KMS-11 (cell line): Measurements from ENCODE around the gene SLC20A1.
A peak's percentile ranks its signal among the peaks of the same experiment; 100 is the strongest.

Experiments
- H2AFZ ChIP-seq: fragments of 200-600 bp; sonication (generic); 2 replicates; pipeline ENCODE4 v1.6.1; 2016; ENCODE audit warnings: antibody characterized with exemption, mixed run types, low read depth
- H3K27ac ChIP-seq: fragments of 200-600 bp; sonication (generic); 2 replicates; pipeline ENCODE4 v1.6.1; 2016; ENCODE audit warnings: mild to moderate bottlenecking, mixed run types
- H3K27me3 ChIP-seq: fragments of 200-600 bp; sonication (generic); 2 replicates; pipeline ENCODE4 v1.6.1; 2017; ENCODE audit warnings: mild to moderate bottlenecking, low read depth, mixed run types, moderate library complexity; ENCODE audit not compliant: insufficient read depth
- H3K36me3 ChIP-seq: fragments of 200-600 bp; sonication (generic); 2 replicates; pipeline ENCODE4 v1.6.1; 2017; ENCODE audit warnings: mild to moderate bottlenecking, mixed run types; ENCODE audit not compliant: insufficient read depth
- H3K4me1 ChIP-seq: fragments of 200-600 bp; sonication (generic); 2 replicates; pipeline ENCODE4 v1.6.1; 2016; ENCODE audit warnings: mild to moderate bottlenecking, low read depth, mixed run types; ENCODE audit not compliant: poor library complexity, severe bottlenecking
- H3K4me2 ChIP-seq: fragments of 200-600 bp; sonication (generic); 2 replicates; pipeline ENCODE4 v1.7.0; 2016; ENCODE audit warnings: mild to moderate bottlenecking, mixed run types
- H3K4me3 ChIP-seq: fragments of 200-600 bp; sonication (generic); IDR thresholded peaks from 2 replicates; pipeline ENCODE4 v1.6.1; 2017; ENCODE audit warnings: low read depth, low read length, mixed read lengths; ENCODE audit not compliant: insufficient read depth
- H3K79me2 ChIP-seq: fragments of 200-600 bp; sonication (generic); 2 replicates; pipeline ENCODE4 v1.6.1; 2016; ENCODE audit warnings: low read depth, mixed run types; ENCODE audit not compliant: insufficient read depth
- H3K9ac ChIP-seq: fragments of 200-600 bp; sonication (generic); 2 replicates; pipeline ENCODE4 v1.6.1; 2016; ENCODE audit warnings: mild to moderate bottlenecking, mixed run types
- H4K20me1 ChIP-seq: fragments of 200-600 bp; sonication (generic); 2 replicates; pipeline ENCODE4 v1.6.1; 2016; ENCODE audit warnings: mild to moderate bottlenecking, mixed run types; ENCODE audit not compliant: insufficient read depth
- TF ChIP-seq, protein P1 (sequence below): fragments of 200-600 bp; sonication (generic); conservative IDR thresholded peaks from 2 replicates; pipeline ENCODE4 v1.6.1; 2017; ENCODE audit warnings: low read depth, mild to moderate bottlenecking, antibody characterized with exemption, low read length, moderate library complexity, mixed read lengths

The SLC20A1 gene

DNA sequence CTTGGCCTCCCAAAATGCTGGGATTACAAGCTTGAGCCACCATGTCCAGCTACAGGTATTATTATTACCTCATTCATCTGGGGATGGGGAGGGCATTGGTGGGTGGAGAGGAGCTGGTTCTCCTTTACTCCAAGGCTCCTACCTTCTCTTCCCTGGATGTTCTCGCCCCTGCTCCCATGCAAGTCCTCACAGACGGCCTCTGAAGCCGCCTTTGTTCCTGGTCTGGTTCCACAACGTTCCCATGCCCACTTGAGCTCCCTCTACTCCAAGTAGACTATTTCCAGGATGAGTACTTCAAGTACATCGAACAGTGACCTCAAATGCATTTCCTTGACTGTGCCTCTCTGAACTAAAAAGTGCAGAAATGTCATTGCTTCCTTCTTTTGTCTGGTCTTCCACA lies 3.2 kb upstream of the SLC20A1 start:
- Histone ChIP-seq H3K79me2 (peaks cover 9% of the 10 kb centered on the region; the same call in 1 of the 2 replicates), H2AFZ (no peak overlapping the region), H3K4me3 (no peak overlapping the region), H3K4me1 (peaks cover 15% of the 10 kb centered on the region), H3K4me2 (no peak overlapping the region), H3K9ac (no peak overlapping the region), H3K27ac (no peak overlapping the region), H3K27me3 (peaks cover 4% of the 10 kb centered on the region; the same call in 1 of the 2 replicates), H4K20me1 (no peaks in the 10 kb centered on the region), H3K36me3 (no peaks in the 10 kb centered on the region)
- TF ChIP-seq, protein P1, sequence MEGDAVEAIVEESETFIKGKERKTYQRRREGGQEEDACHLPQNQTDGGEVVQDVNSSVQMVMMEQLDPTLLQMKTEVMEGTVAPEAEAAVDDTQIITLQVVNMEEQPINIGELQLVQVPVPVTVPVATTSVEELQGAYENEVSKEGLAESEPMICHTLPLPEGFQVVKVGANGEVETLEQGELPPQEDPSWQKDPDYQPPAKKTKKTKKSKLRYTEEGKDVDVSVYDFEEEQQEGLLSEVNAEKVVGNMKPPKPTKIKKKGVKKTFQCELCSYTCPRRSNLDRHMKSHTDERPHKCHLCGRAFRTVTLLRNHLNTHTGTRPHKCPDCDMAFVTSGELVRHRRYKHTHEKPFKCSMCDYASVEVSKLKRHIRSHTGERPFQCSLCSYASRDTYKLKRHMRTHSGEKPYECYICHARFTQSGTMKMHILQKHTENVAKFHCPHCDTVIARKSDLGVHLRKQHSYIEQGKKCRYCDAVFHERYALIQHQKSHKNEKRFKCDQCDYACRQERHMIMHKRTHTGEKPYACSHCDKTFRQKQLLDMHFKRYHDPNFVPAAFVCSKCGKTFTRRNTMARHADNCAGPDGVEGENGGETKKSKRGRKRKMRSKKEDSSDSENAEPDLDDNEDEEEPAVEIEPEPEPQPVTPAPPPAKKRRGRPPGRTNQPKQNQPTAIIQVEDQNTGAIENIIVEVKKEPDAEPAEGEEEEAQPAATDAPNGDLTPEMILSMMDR: no peak

DNA sequence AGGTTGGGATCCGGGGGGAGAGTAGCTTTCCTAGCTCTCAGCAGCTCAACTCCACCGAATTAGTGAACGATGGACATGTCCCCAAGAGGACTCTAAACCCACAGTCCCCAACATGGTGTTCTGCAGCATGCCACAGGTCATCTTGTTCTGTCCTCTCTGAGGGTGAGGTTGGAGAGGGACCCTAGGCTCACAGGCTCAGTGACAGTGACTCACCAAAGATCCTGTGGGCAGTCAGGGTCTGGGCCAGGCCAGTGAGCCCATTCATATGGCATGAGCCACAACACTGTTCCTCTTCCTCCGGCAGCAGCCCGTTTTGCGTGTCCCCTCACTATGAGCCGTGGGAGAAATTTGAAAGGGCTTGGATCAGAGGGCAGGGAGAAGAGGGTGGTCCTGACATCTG lies 2.8 kb upstream of the SLC20A1 start:
- Histone ChIP-seq H3K4me1 (peaks cover 19% of the 10 kb centered on the region), H3K36me3 (no peaks in the 10 kb centered on the region; the same call in 1 of the 2 replicates), H3K4me2 (no peak overlapping the region), H3K27ac (no peak overlapping the region), H3K9ac (no peak overlapping the region), H2AFZ (no peak overlapping the region), H4K20me1 (no peaks in the 10 kb centered on the region), H3K27me3 (peaks cover 4% of the 10 kb centered on the region; the same call in 1 of the 2 replicates), H3K79me2 (peaks cover 13% of the 10 kb centered on the region; the same call in 1 of the 2 replicates), H3K4me3 (no peak overlapping the region)
- TF ChIP-seq, protein P1: no peak

GRCh38 chr2:112643488-112643887 lies 2.3 kb upstream of the SLC20A1 start:
- Histone ChIP-seq H2AFZ (no peak overlapping the region), H3K79me2 (peaks cover 17% of the 10 kb centered on the region; the same call in 1 of the 2 replicates), H3K4me1 (peaks cover 25% of the 10 kb centered on the region), H3K27ac (no peak overlapping the region), H3K9ac (no peak overlapping the region), H3K36me3 (peaks cover 4% of the 10 kb centered on the region; the same call in 1 of the 2 replicates), H3K4me2 (no peak overlapping the region), H3K4me3 (no peak overlapping the region), H4K20me1 (no peaks in the 10 kb centered on the region), H3K27me3 (no peaks in the 10 kb centered on the region; the same call in 1 of the 2 replicates)
- TF ChIP-seq, protein P1: no peak

DNA sequence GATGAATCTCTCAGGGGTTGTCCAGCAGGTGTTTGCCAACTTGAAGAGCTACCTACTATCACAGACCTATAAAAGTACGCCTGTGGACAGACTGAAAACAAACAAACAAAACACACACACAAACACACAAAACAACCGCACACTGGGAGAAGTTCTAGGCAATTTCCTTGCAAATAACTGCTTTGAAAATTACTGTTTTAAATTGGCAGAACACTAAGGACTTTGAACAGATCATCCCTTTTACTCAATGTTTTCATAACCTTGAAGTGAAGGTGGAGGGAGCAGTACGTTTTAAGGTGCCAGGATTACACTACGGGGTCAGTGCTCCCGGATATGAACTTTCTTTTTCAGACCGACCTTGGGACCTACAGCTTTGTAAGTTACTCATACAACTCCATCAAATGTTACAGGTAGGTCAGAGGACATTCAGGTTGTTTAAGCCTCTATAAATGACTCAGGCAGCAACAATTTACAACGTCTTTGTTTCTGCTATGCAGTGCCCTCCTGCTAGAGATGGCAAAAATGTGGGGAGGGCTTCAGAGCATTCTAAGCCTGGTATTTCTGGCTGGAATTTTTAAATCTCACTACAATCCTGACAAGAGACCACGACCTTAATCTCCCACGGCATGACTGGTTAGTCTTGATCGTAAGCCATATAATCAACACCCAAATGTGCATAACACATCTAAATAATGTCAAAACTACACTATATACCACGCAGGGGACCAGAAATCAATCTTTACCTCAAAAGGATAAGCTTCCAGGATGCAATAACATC lies 1.4 kb upstream of the SLC20A1 start:
- H3K36me3 ChIP-seq: peaks cover 8% of the 10 kb centered on the region; the same call in 1 of the 2 replicates
- peak overlapping the region; percentile 89; the same call in 1 of the 2 replicates for H3K9ac ChIP-seq
- peak overlapping the region; percentile 85 for H2AFZ ChIP-seq
- no peak overlapping the region for H3K4me3 ChIP-seq
- H3K27ac ChIP-seq: peak overlapping the region; percentile 63; the same call in 1 of the 2 replicates
- peaks cover 25% of the 10 kb centered on the region; the same call in 1 of the 2 replicates for H3K79me2 ChIP-seq
- H4K20me1 ChIP-seq: no peaks in the 10 kb centered on the region
- peaks cover 25% of the 10 kb centered on the region for H3K4me1 ChIP-seq
- peak overlapping the region; percentile 88 for H3K4me2 ChIP-seq
- H3K27me3 ChIP-seq: no peaks in the 10 kb centered on the region
- TF ChIP-seq, protein P1: no peak
